Neural cell (in vitro differentiated cells): ENCODE data around the gene ADRA2B.

Experiments used
- EP300 ChIP-seq: fragments of 450-650 bp; conservative IDR thresholded peaks from 2 replicates; pipeline ENCODE4 v1.6.1; 2014; ENCODE audit warnings: antibody characterized with exemption, mild to moderate bottlenecking, moderate library complexity; ENCODE audit not compliant: poor library complexity, severe bottlenecking
- EZH2 ChIP-seq: fragments of 200-600, 300-800 bp; shearing (Covaris generic), sonication (generic); IDR thresholded peaks from 2 replicates; pipeline ENCODE4 v1.6.1; 2014; ENCODE audit warnings: antibody characterized with exemption, low read length, borderline replicate concordance, mild to moderate bottlenecking; ENCODE audit not compliant: insufficient read depth, poor library complexity, severe bottlenecking
- MXI1 ChIP-seq: fragments of 450-650 bp; conservative IDR thresholded peaks from 2 replicates; pipeline ENCODE4 v1.6.1; 2014; ENCODE audit warnings: antibody characterized with exemption, mild to moderate bottlenecking; ENCODE audit not compliant: poor library complexity, severe bottlenecking
- RAD21 ChIP-seq: fragments of 450-650 bp; conservative IDR thresholded peaks from 2 replicates; pipeline ENCODE4 v1.6.1; 2014; ENCODE audit warnings: antibody characterized with exemption, mild to moderate bottlenecking, moderate library complexity
- TF ChIP-seq, protein P1 (sequence below): fragments of 450-650 bp; IDR thresholded peaks from 2 replicates; pipeline ENCODE4 v1.5.1; 2014; ENCODE audit warnings: antibody characterized with exemption, mild to moderate bottlenecking, moderate library complexity; ENCODE audit not compliant: poor library complexity, severe bottlenecking

DNA sequence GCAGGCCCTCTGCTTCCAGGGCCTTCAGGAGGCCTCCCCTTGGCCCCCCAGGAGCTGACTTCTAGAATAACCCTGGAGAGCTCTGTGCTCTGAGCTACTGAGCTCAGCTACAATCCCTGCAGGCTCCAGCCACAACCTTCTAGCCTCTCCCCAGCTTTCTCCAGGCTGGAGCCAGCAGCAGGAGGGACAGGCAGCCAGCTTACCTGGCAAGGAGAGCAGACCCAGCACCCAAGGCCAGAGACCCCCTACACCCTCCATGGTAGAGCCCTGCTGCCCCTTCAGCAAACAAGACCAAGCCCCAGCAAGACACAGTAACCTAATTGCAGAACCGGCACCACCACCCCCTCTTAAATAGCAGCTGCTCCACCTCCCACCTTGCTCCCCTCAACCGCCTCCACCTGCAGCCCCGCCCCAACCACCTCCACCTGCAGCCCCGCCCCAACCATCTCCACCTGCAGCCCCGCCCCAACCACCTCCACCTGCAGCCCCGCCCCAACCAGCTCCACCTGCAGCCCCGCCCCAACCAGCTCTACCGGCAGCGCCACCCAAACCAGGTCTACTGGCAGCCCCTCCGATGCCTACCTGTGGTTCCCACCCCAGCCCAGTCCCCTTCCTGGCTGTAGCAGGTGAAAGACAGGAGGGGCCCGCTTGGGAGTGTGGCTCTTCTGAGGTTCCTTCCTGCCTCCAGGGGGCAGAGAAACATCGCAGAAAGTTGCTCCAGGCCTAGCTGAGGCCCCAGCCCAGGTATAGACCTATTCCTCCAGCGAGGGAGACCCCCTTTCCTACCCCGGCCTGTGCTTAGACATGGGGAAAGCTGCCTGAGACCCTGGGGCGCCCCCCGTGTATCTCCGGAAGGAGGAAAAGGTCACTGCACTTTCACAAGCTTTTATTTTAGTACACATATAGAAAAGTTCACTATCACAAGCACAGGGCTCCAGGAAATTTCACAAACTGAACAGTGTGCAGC lies 22.1 kb upstream of the ADRA2B start, which contains the start of gene ASTL:
- peak; percentile 30 for TF ChIP-seq RAD21
- TF ChIP-seq, protein P1, sequence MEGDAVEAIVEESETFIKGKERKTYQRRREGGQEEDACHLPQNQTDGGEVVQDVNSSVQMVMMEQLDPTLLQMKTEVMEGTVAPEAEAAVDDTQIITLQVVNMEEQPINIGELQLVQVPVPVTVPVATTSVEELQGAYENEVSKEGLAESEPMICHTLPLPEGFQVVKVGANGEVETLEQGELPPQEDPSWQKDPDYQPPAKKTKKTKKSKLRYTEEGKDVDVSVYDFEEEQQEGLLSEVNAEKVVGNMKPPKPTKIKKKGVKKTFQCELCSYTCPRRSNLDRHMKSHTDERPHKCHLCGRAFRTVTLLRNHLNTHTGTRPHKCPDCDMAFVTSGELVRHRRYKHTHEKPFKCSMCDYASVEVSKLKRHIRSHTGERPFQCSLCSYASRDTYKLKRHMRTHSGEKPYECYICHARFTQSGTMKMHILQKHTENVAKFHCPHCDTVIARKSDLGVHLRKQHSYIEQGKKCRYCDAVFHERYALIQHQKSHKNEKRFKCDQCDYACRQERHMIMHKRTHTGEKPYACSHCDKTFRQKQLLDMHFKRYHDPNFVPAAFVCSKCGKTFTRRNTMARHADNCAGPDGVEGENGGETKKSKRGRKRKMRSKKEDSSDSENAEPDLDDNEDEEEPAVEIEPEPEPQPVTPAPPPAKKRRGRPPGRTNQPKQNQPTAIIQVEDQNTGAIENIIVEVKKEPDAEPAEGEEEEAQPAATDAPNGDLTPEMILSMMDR = peak; percentile 29
- no peak for TF ChIP-seq MXI1
- TF ChIP-seq EP300 = no peak
- TF ChIP-seq EZH2 = no peak
